ENCODE results near the gene SINHCAF. TPM values are rescaled to one million over a fixed set of nuclear protein-coding genes. Genes with fewer than 3 reads are reported as not detected.
"Not testable (repeated sequence)": the region's sequence is repeated elsewhere in the genome, so short reads cannot be mapped to it uniquely, and the experiment has no call there.

Gene SINHCAF
- total RNA-seq, 2 experiments from 2014 or later = 107 to 123 TPM

- Mint-ChIP-seq H3K27me3 (no peaks in the 10 kb centered on the region), H3K27ac (no peak overlapping the region), H3K36me3 (ENCODE audit: low read depth) (no peaks in the 10 kb centered on the region), H3K4me3 (no peak overlapping the region), H3K9me3 (no peaks in the 10 kb centered on the region), H3K4me1 (no peaks in the 10 kb centered on the region)
- POLR2A ChIA-PET = no interaction called here
- CTCF ChIA-PET = interaction anchor here (1.2 to 1.4 kb wide), 2 partner anchors 16 to 135 kb away, joined by 3 read pairs; no protein-coding TSS in a partner anchor
- DNase-seq = no peak
Measured at GRCh38 chr12:31267966-31268365, 58.0 kb downstream of the SINHCAF start.

GRCh38 chr12:31265722-31266121 is 60.2 kb downstream of the SINHCAF start:
- Mint-ChIP-seq H3K9me3 (no peaks in the 10 kb centered on the region), H3K4me3 (no peak overlapping the region), H3K27ac (no peak overlapping the region), H3K4me1 (no peaks in the 10 kb centered on the region), H3K27me3 (no peaks in the 10 kb centered on the region), H3K36me3 (ENCODE audit: low read depth) (no peaks in the 10 kb centered on the region)
- ChIA-PET POLR2A (no interaction called here), CTCF (interaction anchor here (1.2 kb wide), 1 partner anchor 14 kb away, joined by 3 read pairs; no protein-coding TSS in a partner anchor)
- no peak for DNase-seq

- Mint-ChIP-seq H3K36me3 (ENCODE audit: low read depth) (no peaks in the 10 kb centered on the region), H3K4me3 (no peak overlapping the region), H3K27me3 (no peaks in the 10 kb centered on the region), H3K4me1 (no peaks in the 10 kb centered on the region), H3K27ac (no peak overlapping the region), H3K9me3 (no peaks in the 10 kb centered on the region)
- POLR2A ChIA-PET = no interaction called here
- CTCF ChIA-PET = interaction anchor here (1.2 kb wide), 1 partner anchor 8 kb away, joined by 7 read pairs; no protein-coding TSS in a partner anchor
- no peak for DNase-seq
Measured at GRCh38 chr12:31263661-31264060, 62.3 kb downstream of the SINHCAF start.

GRCh38 chr12:31261744-31262143 is 64.2 kb downstream of the SINHCAF start:
- Mint-ChIP-seq H3K4me3 (no peak overlapping the region), H3K4me1 (no peaks in the 10 kb centered on the region), H3K36me3 (ENCODE audit: low read depth) (no peaks in the 10 kb centered on the region), H3K27ac (no peak overlapping the region), H3K9me3 (no peaks in the 10 kb centered on the region), H3K27me3 (no peaks in the 10 kb centered on the region)
- POLR2A ChIA-PET = no interaction called here
- no peak for DNase-seq
- CTCF ChIA-PET = interaction anchor here (1.4 to 2.5 kb wide), 3 partner anchors 9 to 23 kb away, joined by 4 to 16 read pairs (median 5); no protein-coding TSS in a partner anchor

GRCh38 chr12:31260840-31261239 is 65.1 kb downstream of the SINHCAF start:
- ChIA-PET POLR2A (no interaction called here), CTCF (interaction anchor here (0.5 to 2.5 kb wide), 3 partner anchors 9 to 1006 kb away, joined by 3 to 16 read pairs (median 4); no protein-coding TSS in a partner anchor)
- DNase-seq = no peak
- Mint-ChIP-seq H3K27me3 (no peaks in the 10 kb centered on the region), H3K9me3 (no peaks in the 10 kb centered on the region), H3K27ac (no peak overlapping the region), H3K4me3 (no peak overlapping the region), H3K4me1 (no peaks in the 10 kb centered on the region), H3K36me3 (ENCODE audit: low read depth) (no peaks in the 10 kb centered on the region)

- Mint-ChIP-seq H3K36me3 (ENCODE audit: low read depth) (no peaks in the 10 kb centered on the region), H3K4me3 (no peak overlapping the region), H3K27me3 (peaks cover under 1% of the 10 kb centered on the region), H3K4me1 (no peaks in the 10 kb centered on the region), H3K27ac (no peak overlapping the region), H3K9me3 (no peaks in the 10 kb centered on the region)
- POLR2A ChIA-PET = no interaction called here
- CTCF ChIA-PET = interaction anchor here (7.5 kb wide), 1 partner anchor 12 kb away, joined by 47 read pairs; no protein-coding TSS in a partner anchor
- DNase-seq = no peak
Measured at GRCh38 chr12:31259136-31259886, 66.6 kb downstream of the SINHCAF start.

- POLR2A ChIA-PET = no interaction called here
- H3K4me3 Mint-ChIP-seq = no peak overlapping the region
- H3K36me3 Mint-ChIP-seq (ENCODE audit: low read depth) = no peaks in the 10 kb centered on the region
- H3K27ac Mint-ChIP-seq = no peak overlapping the region
- H3K9me3 Mint-ChIP-seq = no peaks in the 10 kb centered on the region
- CTCF ChIA-PET = interaction anchor here (7.5 kb wide), 1 partner anchor 14 kb away, joined by 47 read pairs; no protein-coding TSS in a partner anchor
- H3K4me1 Mint-ChIP-seq = no peaks in the 10 kb centered on the region
- DNase-seq = no peak
- peaks cover 8% of the 10 kb centered on the region for H3K27me3 Mint-ChIP-seq
Measured at GRCh38 chr12:31257784-31258183, 68.2 kb downstream of the SINHCAF start.

- H3K27ac Mint-ChIP-seq; H3K4me1 Mint-ChIP-seq; DNase-seq; H3K36me3 Mint-ChIP-seq (ENCODE audit: low read depth); H3K27me3 Mint-ChIP-seq; H3K9me3 Mint-ChIP-seq: not testable (repeated sequence)
- POLR2A ChIA-PET = interaction anchor here (1.1 kb wide), 1 partner anchor 20 kb away, joined by 3 read pairs; no protein-coding TSS in a partner anchor
- peak overlapping the region; percentile 61 for H3K4me3 Mint-ChIP-seq
- CTCF ChIA-PET = interaction anchor here (0.6 to 3.1 kb wide), 20 partner anchors 9 to 809 kb away, joined by 3 to 15 read pairs (median 3); partner anchors contain the start of gene SINHCAF
Measured at GRCh38 chr12:31251707-31252611, 74.0 kb downstream of the SINHCAF start.

- H3K4me3 Mint-ChIP-seq = no peak overlapping the region
- CTCF ChIA-PET = interaction anchor here (1.9 kb wide), 1 partner anchor 21 kb away, joined by 6 read pairs; no protein-coding TSS in a partner anchor
- H3K36me3 Mint-ChIP-seq (ENCODE audit: low read depth) = no peaks in the 10 kb centered on the region
- no peaks in the 10 kb centered on the region for H3K4me1 Mint-ChIP-seq
- no peaks in the 10 kb centered on the region for H3K9me3 Mint-ChIP-seq
- H3K27ac Mint-ChIP-seq = no peak overlapping the region
- peaks cover 8% of the 10 kb centered on the region for H3K27me3 Mint-ChIP-seq
- POLR2A ChIA-PET = no interaction called here
- DNase-seq = no peak
Measured at GRCh38 chr12:31250179-31250578, 75.8 kb downstream of the SINHCAF start.

GRCh38 chr12:31249356-31249755 is 76.6 kb downstream of the SINHCAF start:
- Mint-ChIP-seq H3K9me3 (no peaks in the 10 kb centered on the region), H3K4me3 (no peak overlapping the region), H3K27me3 (peaks cover 8% of the 10 kb centered on the region), H3K27ac (no peak overlapping the region), H3K36me3 (ENCODE audit: low read depth) (no peaks in the 10 kb centered on the region), H3K4me1 (no peaks in the 10 kb centered on the region)
- POLR2A ChIA-PET = no interaction called here
- CTCF ChIA-PET = interaction anchor here (1.9 kb wide), 1 partner anchor 22 kb away, joined by 6 read pairs; no protein-coding TSS in a partner anchor
- no peak for DNase-seq

- no peak overlapping the region for H3K4me3 Mint-ChIP-seq
- no peak overlapping the region for H3K27ac Mint-ChIP-seq
- no peaks in the 10 kb centered on the region for H3K9me3 Mint-ChIP-seq
- H3K36me3 Mint-ChIP-seq (ENCODE audit: low read depth) = no peaks in the 10 kb centered on the region
- H3K27me3 Mint-ChIP-seq = peaks cover 3% of the 10 kb centered on the region
- DNase-seq = no peak
- H3K4me1 Mint-ChIP-seq = no peaks in the 10 kb centered on the region
- ChIA-PET POLR2A (no interaction called here), CTCF (interaction anchor here (1.0 to 1.9 kb wide), 2 partner anchors 23 kb away, joined by 3 to 6 read pairs; no protein-coding TSS in a partner anchor)
Measured at GRCh38 chr12:31248815-31249214, 77.1 kb downstream of the SINHCAF start.

- ChIA-PET CTCF (interaction anchor here (1.0 kb wide), 1 partner anchor 24 kb away, joined by 3 read pairs; no protein-coding TSS in a partner anchor), POLR2A (no interaction called here)
Measured at GRCh38 chr12:31248337-31248736, 77.6 kb downstream of the SINHCAF start.

GRCh38 chr12:31246470-31246850 is 79.5 kb downstream of the SINHCAF start:
- ChIA-PET POLR2A (no interaction called here), CTCF (no interaction called here)
- H3K27me3 Mint-ChIP-seq = peaks cover 2% of the 10 kb centered on the region
- no peak for DNase-seq
- no peaks in the 10 kb centered on the region for H3K4me1 Mint-ChIP-seq
- H3K4me3 Mint-ChIP-seq = no peak overlapping the region
- H3K36me3 Mint-ChIP-seq (ENCODE audit: low read depth) = no peaks in the 10 kb centered on the region
- no peak overlapping the region for H3K27ac Mint-ChIP-seq
- H3K9me3 Mint-ChIP-seq = no peaks in the 10 kb centered on the region

More at GRCh38 chr12:31248337-31248736, 77.6 kb downstream of the SINHCAF start:
- Mint-ChIP-seq H3K27ac (no peak overlapping the region), H3K27me3 (peaks cover 2% of the 10 kb centered on the region), H3K4me1 (no peaks in the 10 kb centered on the region), H3K4me3 (no peak overlapping the region), H3K36me3 (ENCODE audit: low read depth) (no peaks in the 10 kb centered on the region), H3K9me3 (no peaks in the 10 kb centered on the region)
- DNase-seq = no peak
